ENCODE measurements around the gene CD99. TPM values are rescaled to one million over a fixed set of nuclear protein-coding genes. Genes with fewer than 3 reads are reported as not detected.
A peak's percentile ranks its signal among the peaks of the same experiment; 100 is the strongest.
"Not testable (repeated sequence)": the region's sequence is repeated elsewhere in the genome, so short reads cannot be mapped to it uniquely, and the experiment has no call there.

The CD99 gene
- total RNA-seq, 4 donors from 2014 or later: 134 to 178 (median 143) TPM

DNA sequence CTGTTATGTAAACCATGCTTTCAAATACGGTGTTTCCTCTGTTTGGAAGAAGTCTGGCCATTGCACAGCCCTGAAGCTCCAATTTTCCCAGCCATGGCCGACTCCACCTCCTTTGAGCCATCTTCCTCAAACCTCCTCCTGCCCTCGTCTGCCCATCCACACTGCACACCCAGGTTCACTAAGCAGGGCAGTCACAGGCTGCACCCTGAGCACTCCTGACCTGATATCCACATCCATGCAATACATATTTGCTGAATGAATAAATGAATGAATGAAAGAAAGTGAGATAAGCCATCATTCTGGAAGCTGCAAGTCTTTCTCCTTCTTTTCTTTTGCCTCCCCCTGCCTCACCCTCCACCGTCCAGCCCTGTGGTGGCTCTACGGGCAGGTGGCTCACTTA lies 83.0 kb downstream of the CD99 start:
- Histone ChIP-seq H3K4me1 (no peaks in the 10 kb centered on the region), H3K27me3 (no peaks in the 10 kb centered on the region), H3K9me3 (no peaks in the 10 kb centered on the region), H3K36me3 (no peaks in the 10 kb centered on the region), H3K4me3 (no peak overlapping the region), H3K27ac (no peak overlapping the region)
- TF ChIP-seq EP300 (IDR thresholded peaks at IDR 0.05; ENCODE audit: low read depth) (no peak), POLR2AphosphoS5 (IDR thresholded peaks at IDR 0.05) (no peak), POLR2A (IDR thresholded peaks at IDR 0.05) (no peak)
- TF ChIP-seq, protein P1, sequence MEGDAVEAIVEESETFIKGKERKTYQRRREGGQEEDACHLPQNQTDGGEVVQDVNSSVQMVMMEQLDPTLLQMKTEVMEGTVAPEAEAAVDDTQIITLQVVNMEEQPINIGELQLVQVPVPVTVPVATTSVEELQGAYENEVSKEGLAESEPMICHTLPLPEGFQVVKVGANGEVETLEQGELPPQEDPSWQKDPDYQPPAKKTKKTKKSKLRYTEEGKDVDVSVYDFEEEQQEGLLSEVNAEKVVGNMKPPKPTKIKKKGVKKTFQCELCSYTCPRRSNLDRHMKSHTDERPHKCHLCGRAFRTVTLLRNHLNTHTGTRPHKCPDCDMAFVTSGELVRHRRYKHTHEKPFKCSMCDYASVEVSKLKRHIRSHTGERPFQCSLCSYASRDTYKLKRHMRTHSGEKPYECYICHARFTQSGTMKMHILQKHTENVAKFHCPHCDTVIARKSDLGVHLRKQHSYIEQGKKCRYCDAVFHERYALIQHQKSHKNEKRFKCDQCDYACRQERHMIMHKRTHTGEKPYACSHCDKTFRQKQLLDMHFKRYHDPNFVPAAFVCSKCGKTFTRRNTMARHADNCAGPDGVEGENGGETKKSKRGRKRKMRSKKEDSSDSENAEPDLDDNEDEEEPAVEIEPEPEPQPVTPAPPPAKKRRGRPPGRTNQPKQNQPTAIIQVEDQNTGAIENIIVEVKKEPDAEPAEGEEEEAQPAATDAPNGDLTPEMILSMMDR (IDR thresholded peaks at IDR 0.05): no peak
- DNase-seq: no peak
- 81 to 100% methylated on average over 1 to 5 of the region's 5 CpGs for WGBS, 2 donors (ENCODE audit: low coverage in 1 of 2)
- in situ Hi-C loops (cut with MboI; ENCODE audit: low pct_ligation_motif_present in 1 of 4, low pct_unique_long_range_greater_than_20kb in 1 of 4, low sequenced_read_pairs in 3 of 4): no loop called here
- intact Hi-C loops (cut with DNase I; ENCODE audit: low total_unique reads): no loop called here

DNA sequence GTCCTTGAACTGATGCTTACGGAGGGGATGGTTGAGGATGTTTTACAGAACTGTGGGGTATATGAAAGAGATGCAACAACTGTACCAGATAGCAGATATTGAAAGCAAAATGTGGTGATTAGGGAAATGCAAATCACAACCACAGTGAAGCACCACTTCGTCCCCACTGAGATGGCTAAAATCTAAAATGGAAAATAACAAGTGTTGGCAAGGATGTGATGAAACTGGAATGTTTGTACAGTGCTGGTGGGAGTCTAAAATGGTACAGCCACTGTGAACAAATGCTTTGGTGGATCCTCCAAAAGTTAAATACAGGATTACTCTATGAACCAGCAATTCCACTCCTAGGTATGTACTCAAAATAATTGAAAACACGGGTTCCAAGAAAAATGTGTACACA lies 83.7 kb downstream of the CD99 start:
- no peaks in the 10 kb centered on the region for H3K36me3 ChIP-seq
- H3K4me3 ChIP-seq: no peak overlapping the region
- intact Hi-C loops (cut with DNase I; ENCODE audit: low total_unique reads) (no loop called here), in situ Hi-C loops (cut with MboI; ENCODE audit: low pct_ligation_motif_present in 1 of 4, low pct_unique_long_range_greater_than_20kb in 1 of 4, low sequenced_read_pairs in 3 of 4) (no loop called here)
- TF ChIP-seq EP300 (IDR thresholded peaks at IDR 0.05; ENCODE audit: low read depth) (no peak), POLR2A (IDR thresholded peaks at IDR 0.05) (no peak), POLR2AphosphoS5 (IDR thresholded peaks at IDR 0.05) (no peak)
- TF ChIP-seq, protein P1 (IDR thresholded peaks at IDR 0.05): no peak
- DNase-seq: no peak
- WGBS, 2 donors (ENCODE audit: low coverage in 1 of 2): 92 to 96% methylated on average over 3 of the region's 3 CpGs
- H3K9me3 ChIP-seq: no peaks in the 10 kb centered on the region
- no peaks in the 10 kb centered on the region for H3K4me1 ChIP-seq
- no peaks in the 10 kb centered on the region for H3K27me3 ChIP-seq
- H3K27ac ChIP-seq: no peak overlapping the region

GRCh38 chrX:2780472-2781225 lies 89.6 kb downstream of the CD99 start:
- intact Hi-C loops (cut with DNase I; ENCODE audit: low total_unique reads); H3K4me1 ChIP-seq; H3K4me3 ChIP-seq; DNase-seq; H3K27me3 ChIP-seq; H3K36me3 ChIP-seq; in situ Hi-C loops (cut with MboI; ENCODE audit: low pct_ligation_motif_present in 1 of 4, low pct_unique_long_range_greater_than_20kb in 1 of 4, low sequenced_read_pairs in 3 of 4); H3K9me3 ChIP-seq: not testable (repeated sequence)
- WGBS, 2 donors (ENCODE audit: low coverage in 1 of 2): 36 to 52% methylated on average over 8 to 12 of the region's 12 CpGs
- peak overlapping the region in 2 of 4 donors; percentile 26 to 31 for H3K27ac ChIP-seq

- WGBS, 2 donors (ENCODE audit: low coverage in 1 of 2): 60% methylated on average over 1 of the region's 1 CpG; no CpG with 5 or more reads in 1 of the 2 donors
- no peak for DNase-seq
- H3K9me3 ChIP-seq: no peaks in the 10 kb centered on the region
- in situ Hi-C loops (cut with MboI; ENCODE audit: low pct_ligation_motif_present in 1 of 4, low pct_unique_long_range_greater_than_20kb in 1 of 4, low sequenced_read_pairs in 3 of 4): no loop called here
- H3K27me3 ChIP-seq: no peaks in the 10 kb centered on the region
- H3K27ac ChIP-seq: peak overlapping the region in 2 of 4 donors; percentile 26 to 31
- no peaks in the 10 kb centered on the region for H3K36me3 ChIP-seq
- intact Hi-C loops (cut with DNase I; ENCODE audit: low total_unique reads): no loop called here
- H3K4me1 ChIP-seq: peaks cover 0 to 8% (median 3%) of the 10 kb centered on the region in 4 donors
- TF ChIP-seq, protein P1 (IDR thresholded peaks at IDR 0.05): no peak
- no peak for TF ChIP-seq EP300 (IDR thresholded peaks at IDR 0.05; ENCODE audit: low read depth)
- H3K4me3 ChIP-seq: no peak overlapping the region
Observed at GRCh38 chrX:2781226-2781571, 90.1 kb downstream of the CD99 start.

- no peak overlapping the region for H3K4me3 ChIP-seq
- no peaks in the 10 kb centered on the region for H3K36me3 ChIP-seq
- intact Hi-C loops (cut with DNase I; ENCODE audit: low total_unique reads): no loop called here
- in situ Hi-C loops (cut with MboI; ENCODE audit: low pct_ligation_motif_present in 1 of 4, low pct_unique_long_range_greater_than_20kb in 1 of 4, low sequenced_read_pairs in 3 of 4): no loop called here
- DNase-seq: no peak
- H3K27ac ChIP-seq: no peak overlapping the region
- H3K4me1 ChIP-seq: peaks cover 0 to 8% (median 3%) of the 10 kb centered on the region in 4 donors
- no peaks in the 10 kb centered on the region for H3K27me3 ChIP-seq
- TF ChIP-seq POLR2A (IDR thresholded peaks at IDR 0.05) (no peak), POLR2AphosphoS5 (IDR thresholded peaks at IDR 0.05) (no peak), EP300 (IDR thresholded peaks at IDR 0.05; ENCODE audit: low read depth) (no peak)
- TF ChIP-seq, protein P1 (IDR thresholded peaks at IDR 0.05): no peak
- no peaks in the 10 kb centered on the region for H3K9me3 ChIP-seq
- WGBS, 2 donors (ENCODE audit: low coverage in 1 of 2): 43% methylated on average over 6 of the region's 6 CpGs; no CpG with 5 or more reads in 1 of the 2 donors
Observed at GRCh38 chrX:2781698-2782097, 90.6 kb downstream of the CD99 start.
